Measurements from ENCODE around the gene IGSF3.
"Not testable (repeated sequence)": the region's sequence is repeated elsewhere in the genome, so short reads cannot be mapped to it uniquely, and the experiment has no call there.

IGSF3 gene

DNA sequence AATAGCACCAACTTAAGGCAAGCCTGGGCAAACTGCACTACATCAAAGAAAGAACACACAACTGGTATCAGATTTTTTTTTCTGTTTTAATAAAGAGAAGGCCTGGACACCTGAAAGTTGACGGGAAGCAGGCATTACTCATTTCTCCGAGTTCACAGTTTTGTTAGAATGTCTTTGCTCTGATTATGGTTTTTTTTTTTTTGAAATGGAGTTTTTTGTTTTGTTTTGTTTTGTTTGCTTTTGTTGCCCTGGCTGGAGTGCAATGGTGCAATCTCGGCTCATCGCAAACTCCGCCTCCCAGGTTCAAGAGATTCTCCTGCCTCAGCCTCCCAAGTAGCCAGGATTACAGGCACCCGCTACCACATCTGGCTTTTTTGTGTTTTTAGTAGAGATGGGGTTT is 9.7 kb downstream of the IGSF3 start:
- H3K9ac ChIP-seq (ENCODE audit: low read depth, low read length); H3K36me3 ChIP-seq (ENCODE audit: insufficient read depth, low read length); H3K27ac ChIP-seq (ENCODE audit: low read depth, low read length); H3K4me3 ChIP-seq (ENCODE audit: low read length); H3K9me3 ChIP-seq (ENCODE audit: insufficient read depth, low read depth, low read length); H3K4me1 ChIP-seq (ENCODE audit: insufficient read depth, low read length); H3K27me3 ChIP-seq (ENCODE audit: insufficient read depth, low read length): not testable (repeated sequence)
- WGBS: 96% methylated on average over 6 of the region's 6 CpGs

DNA sequence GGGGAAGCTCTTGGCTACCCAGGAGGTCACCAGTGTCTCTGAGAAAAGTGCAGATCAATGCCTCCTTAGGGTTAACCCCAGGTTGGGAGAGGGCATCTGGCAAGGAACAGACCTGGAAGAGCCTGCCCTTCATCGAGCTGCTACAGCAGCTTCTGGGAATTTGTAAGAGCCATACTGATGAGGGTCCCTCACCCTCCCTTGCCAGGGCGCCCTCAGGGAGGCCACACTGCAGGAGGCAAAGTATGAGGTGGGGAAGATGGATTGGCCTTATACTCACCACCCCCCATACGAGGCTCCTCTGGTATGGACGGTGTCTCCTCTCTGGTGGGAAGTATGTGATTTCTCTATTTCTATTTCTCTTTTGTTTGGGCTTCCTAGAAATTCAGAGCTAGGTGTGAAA is 13.2 kb downstream of the IGSF3 start:
- WGBS: 94% methylated on average over 1 of the region's 4 CpGs
- no peak overlapping the region for H3K9ac ChIP-seq (ENCODE audit: low read depth, low read length)

DNA sequence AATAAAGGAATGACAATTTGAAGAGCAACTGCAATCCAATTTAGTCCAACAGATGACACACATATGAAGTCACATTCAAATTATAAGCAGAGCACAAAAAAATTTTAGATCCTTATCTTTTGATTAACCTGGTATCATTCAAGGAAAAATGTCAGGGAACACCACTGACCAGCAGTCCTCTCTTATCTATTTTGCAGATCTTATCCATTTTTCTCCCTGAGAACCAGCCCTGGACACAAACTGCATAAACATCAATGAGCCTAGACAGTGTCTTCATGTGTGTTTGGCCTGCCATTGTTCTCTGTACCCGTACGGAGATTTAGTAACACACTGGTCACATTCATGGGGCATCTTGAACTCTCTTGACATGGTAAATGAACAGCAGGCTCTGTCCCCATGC is 14.9 kb downstream of the IGSF3 start:
- not testable (repeated sequence) for H3K4me3 ChIP-seq (ENCODE audit: low read length); H3K27me3 ChIP-seq (ENCODE audit: insufficient read depth, low read length); H3K4me1 ChIP-seq (ENCODE audit: insufficient read depth, low read length); H3K9me3 ChIP-seq (ENCODE audit: insufficient read depth, low read depth, low read length); H3K36me3 ChIP-seq (ENCODE audit: insufficient read depth, low read length); H3K9ac ChIP-seq (ENCODE audit: low read depth, low read length); H3K27ac ChIP-seq (ENCODE audit: low read depth, low read length)
- WGBS: 85% methylated on average over 2 of the region's 2 CpGs

More for the DNA sequence above, 13.2 kb downstream of the IGSF3 start:
- Histone ChIP-seq H3K4me3 (ENCODE audit: low read length) (no peak overlapping the region), H3K9me3 (ENCODE audit: insufficient read depth, low read depth, low read length) (no peaks in the 10 kb centered on the region), H3K27me3 (ENCODE audit: insufficient read depth, low read length) (no peaks in the 10 kb centered on the region), H3K36me3 (ENCODE audit: insufficient read depth, low read length) (no peaks in the 10 kb centered on the region), H3K27ac (ENCODE audit: low read depth, low read length) (no peak overlapping the region), H3K4me1 (ENCODE audit: insufficient read depth, low read length) (peaks cover 7% of the 10 kb centered on the region; the same call in 1 of the 2 replicates)

DNA sequence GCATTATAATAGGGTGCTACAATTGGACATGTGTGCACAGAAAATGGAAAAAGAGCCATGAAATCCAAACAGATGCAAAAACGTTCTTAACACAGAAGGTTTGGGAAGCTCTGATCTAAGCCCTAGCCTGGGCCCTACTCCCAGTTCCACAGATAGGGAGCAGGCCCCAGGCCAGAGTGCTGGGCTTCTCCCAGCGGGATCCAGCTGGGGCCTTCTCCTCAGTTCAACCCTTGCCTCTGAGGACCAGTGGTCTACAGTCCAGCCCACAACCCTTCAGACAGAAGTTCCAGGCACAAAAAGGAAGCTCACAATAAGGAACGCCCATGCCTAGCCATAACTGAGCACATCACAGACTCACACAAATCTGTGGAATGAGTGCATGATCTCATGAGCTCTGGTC is 16.8 kb downstream of the IGSF3 start:
- H3K9me3 ChIP-seq (ENCODE audit: insufficient read depth, low read depth, low read length); H3K27ac ChIP-seq (ENCODE audit: low read depth, low read length); H3K9ac ChIP-seq (ENCODE audit: low read depth, low read length); H3K27me3 ChIP-seq (ENCODE audit: insufficient read depth, low read length); H3K36me3 ChIP-seq (ENCODE audit: insufficient read depth, low read length); H3K4me3 ChIP-seq (ENCODE audit: low read length): not testable (repeated sequence)
- 97% methylated on average over 2 of the region's 3 CpGs for WGBS
- peaks cover 16% of the 10 kb centered on the region for H3K4me1 ChIP-seq (ENCODE audit: insufficient read depth, low read length)

DNA sequence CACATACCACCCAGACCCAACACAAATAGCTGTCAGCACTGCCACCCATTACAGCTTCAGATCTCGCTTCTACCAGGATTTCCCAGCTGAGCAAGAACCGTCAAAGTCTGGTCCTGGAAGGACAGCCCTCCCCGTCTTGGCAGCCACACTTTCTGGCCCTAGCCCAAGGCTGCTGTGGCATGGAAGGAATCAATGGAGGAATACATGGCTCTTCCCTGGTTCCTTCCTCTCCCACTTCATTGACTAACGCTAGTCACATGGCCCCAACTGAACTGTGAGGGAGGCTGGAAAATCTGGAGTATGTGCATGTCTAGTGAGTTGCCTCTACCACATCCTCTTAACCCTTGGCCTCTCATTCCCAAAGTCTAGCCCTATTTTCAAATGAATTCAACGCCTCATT is 18.5 kb downstream of the IGSF3 start:
- H3K36me3 ChIP-seq (ENCODE audit: insufficient read depth, low read length); H3K9me3 ChIP-seq (ENCODE audit: insufficient read depth, low read depth, low read length); H3K4me3 ChIP-seq (ENCODE audit: low read length); H3K27me3 ChIP-seq (ENCODE audit: insufficient read depth, low read length); H3K27ac ChIP-seq (ENCODE audit: low read depth, low read length); H3K9ac ChIP-seq (ENCODE audit: low read depth, low read length): not testable (repeated sequence)
- H3K4me1 ChIP-seq (ENCODE audit: insufficient read depth, low read length): peaks cover 16% of the 10 kb centered on the region
- 95% methylated on average over 4 of the region's 5 CpGs for WGBS

DNA sequence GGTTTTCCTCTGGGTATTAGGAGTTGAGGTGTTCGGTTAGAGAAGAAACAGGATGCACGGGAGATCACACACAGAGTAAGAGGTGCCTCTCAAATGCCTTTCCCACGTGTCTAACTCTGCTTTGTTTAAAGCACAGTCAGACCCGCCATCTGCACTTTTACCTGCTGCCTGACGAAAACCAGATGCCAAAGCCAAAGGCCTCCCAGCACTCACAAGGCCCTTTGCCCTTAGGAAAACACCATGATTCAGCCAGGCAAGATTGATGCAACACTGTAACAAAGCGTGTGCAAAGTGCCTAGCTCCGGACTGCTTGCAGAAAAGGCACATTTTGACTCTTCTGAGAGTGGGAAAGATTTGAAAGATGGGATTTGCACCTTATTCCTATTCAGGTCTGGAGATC is 19.2 kb downstream of the IGSF3 start:
- H3K27ac ChIP-seq (ENCODE audit: low read depth, low read length); H3K9me3 ChIP-seq (ENCODE audit: insufficient read depth, low read depth, low read length); H3K36me3 ChIP-seq (ENCODE audit: insufficient read depth, low read length); H3K9ac ChIP-seq (ENCODE audit: low read depth, low read length); H3K4me3 ChIP-seq (ENCODE audit: low read length); H3K27me3 ChIP-seq (ENCODE audit: insufficient read depth, low read length): not testable (repeated sequence)
- WGBS: 87% methylated on average over 7 of the region's 7 CpGs
- H3K4me1 ChIP-seq (ENCODE audit: insufficient read depth, low read length): peaks cover 18% of the 10 kb centered on the region

DNA sequence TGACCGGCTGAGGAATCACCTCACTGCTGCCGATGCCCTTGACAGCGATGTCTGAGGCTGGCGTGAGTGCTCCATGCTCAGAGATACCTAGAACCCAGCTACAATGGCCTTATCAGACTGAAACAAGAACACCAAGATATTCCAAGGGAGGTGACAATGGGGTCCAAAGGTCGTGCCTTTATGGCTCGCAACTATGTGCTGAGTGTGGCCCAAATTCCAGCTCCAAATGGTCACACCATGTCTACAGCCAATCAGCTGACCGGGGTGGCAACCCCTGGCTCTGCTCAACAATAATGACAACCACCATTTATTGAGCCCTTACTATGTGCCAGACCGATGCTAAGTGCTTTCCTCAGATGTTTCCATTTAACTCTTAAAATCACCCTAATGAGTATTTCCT is 20.3 kb downstream of the IGSF3 start:
- H3K9me3 ChIP-seq (ENCODE audit: insufficient read depth, low read depth, low read length): not testable (repeated sequence)
- WGBS: 90% methylated on average over 8 of the region's 8 CpGs

DNA sequence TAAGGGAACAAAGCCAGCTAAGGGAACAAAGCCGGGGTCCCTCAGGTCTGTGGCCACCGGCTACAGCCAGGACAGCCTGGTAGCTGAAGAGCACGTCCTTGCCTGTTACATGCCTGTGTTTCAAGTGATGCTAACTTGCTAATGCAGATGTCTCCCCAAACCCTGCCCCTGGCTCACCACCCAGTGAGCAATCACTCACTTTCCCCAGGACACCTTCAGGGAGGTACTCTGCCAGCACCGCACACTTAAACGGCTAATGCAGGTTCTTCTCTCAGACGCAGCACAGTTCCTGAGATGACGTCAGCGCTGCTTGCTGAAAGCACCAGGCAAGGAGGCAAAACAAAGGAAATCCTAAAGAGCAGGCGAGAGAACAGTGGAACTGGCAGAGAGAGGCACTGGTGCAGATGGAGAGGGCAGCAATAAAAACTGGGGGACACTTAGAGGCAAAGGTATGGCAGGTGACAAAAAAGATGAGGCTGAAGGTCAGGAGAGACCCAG is 20.8 kb downstream of the IGSF3 start:
- WGBS: 29% methylated on average over 9 of the region's 9 CpGs
- Histone ChIP-seq H3K4me3 (ENCODE audit: low read length) (peak overlapping the region; percentile 24; the same call in 1 of the 2 replicates), H3K4me1 (ENCODE audit: insufficient read depth, low read length) (peaks cover 22% of the 10 kb centered on the region; the same call in 1 of the 2 replicates), H3K9ac (ENCODE audit: low read depth, low read length) (peak overlapping the region; percentile 53; the same call in 1 of the 2 replicates)
- not testable (repeated sequence) for H3K36me3 ChIP-seq (ENCODE audit: insufficient read depth, low read length); H3K27ac ChIP-seq (ENCODE audit: low read depth, low read length); H3K27me3 ChIP-seq (ENCODE audit: insufficient read depth, low read length); H3K9me3 ChIP-seq (ENCODE audit: insufficient read depth, low read depth, low read length)

More for the DNA sequence above, 20.3 kb downstream of the IGSF3 start:
- H3K9ac ChIP-seq (ENCODE audit: low read depth, low read length); H3K27ac ChIP-seq (ENCODE audit: low read depth, low read length); H3K4me3 ChIP-seq (ENCODE audit: low read length); H3K27me3 ChIP-seq (ENCODE audit: insufficient read depth, low read length); H3K36me3 ChIP-seq (ENCODE audit: insufficient read depth, low read length): not testable (repeated sequence)
- peaks cover 21% of the 10 kb centered on the region; the same call in 1 of the 2 replicates for H3K4me1 ChIP-seq (ENCODE audit: insufficient read depth, low read length)

DNA sequence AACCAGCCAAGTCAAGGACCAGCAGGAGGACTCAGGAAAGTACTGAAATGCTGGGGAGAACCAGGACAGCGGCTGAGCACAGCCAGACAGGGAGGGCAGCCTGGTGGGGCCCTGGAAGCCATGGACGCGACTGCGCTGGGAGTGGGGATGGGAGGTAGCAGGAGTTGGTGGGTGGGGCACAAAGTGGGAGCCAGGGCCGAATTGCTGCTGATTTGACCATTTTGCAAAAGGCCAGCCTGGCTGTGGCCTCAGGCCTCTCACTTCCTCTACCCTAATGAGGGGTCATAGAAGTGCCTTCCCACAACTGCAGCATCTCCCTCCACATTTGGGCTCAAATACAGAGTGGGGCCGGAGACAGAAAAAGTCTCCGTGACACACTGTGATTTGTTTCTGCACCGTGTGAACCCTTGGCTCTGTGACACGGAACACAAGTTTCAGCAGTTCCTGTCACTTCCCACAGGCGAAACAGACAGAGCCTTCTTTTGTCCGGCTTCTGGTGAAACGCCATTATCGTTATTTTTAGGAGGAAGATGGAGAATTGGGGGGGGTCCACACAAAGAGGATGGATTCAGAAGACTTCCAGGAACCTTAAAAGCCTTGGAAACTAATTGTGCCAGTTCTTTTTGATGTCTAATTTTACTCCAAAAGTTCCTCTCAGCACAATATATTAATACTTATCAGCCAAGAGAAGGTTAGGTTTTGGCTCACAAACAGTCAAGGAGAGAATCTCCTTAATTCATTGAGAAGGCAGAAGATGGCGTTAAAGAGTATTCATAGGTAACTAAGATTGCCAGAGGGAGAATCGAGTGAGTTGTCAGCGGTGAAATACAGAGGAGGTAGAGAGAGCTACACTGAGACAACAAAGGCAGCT is 21.5 kb downstream of the IGSF3 start:
- peaks cover 25% of the 10 kb centered on the region; the same call in 1 of the 2 replicates for H3K4me1 ChIP-seq (ENCODE audit: insufficient read depth, low read length)
- not testable (repeated sequence) for H3K9me3 ChIP-seq (ENCODE audit: insufficient read depth, low read depth, low read length); H3K27me3 ChIP-seq (ENCODE audit: insufficient read depth, low read length); H3K27ac ChIP-seq (ENCODE audit: low read depth, low read length); H3K36me3 ChIP-seq (ENCODE audit: insufficient read depth, low read length); H3K9ac ChIP-seq (ENCODE audit: low read depth, low read length)
- WGBS: 78% methylated on average over 15 of the region's 16 CpGs
- H3K4me3 ChIP-seq (ENCODE audit: low read length): peak overlapping the region; percentile 24; the same call in 1 of the 2 replicates

DNA sequence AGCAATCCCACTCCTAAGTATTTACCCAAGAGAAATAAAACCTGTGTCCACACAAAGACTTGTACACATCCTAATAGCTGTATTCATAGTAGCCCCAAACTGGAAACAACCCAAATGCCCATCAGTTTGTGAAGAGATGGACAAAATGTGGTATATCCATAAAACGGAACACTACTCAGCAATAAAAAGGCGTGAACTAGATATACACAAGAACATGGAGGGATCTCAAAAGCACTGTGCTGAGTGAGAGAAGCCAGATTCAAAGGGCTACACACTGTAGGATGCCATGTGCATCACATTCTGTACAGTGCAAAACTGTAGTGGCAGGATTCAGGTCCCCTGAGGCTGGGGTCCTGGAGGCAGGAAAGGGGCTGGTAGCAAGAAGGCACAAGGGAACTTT is 22.5 kb downstream of the IGSF3 start:
- not testable (repeated sequence) for H3K9me3 ChIP-seq (ENCODE audit: insufficient read depth, low read depth, low read length); H3K36me3 ChIP-seq (ENCODE audit: insufficient read depth, low read length); H3K27ac ChIP-seq (ENCODE audit: low read depth, low read length); H3K9ac ChIP-seq (ENCODE audit: low read depth, low read length); H3K27me3 ChIP-seq (ENCODE audit: insufficient read depth, low read length); H3K4me3 ChIP-seq (ENCODE audit: low read length)
- 100% methylated on average over 1 of the region's 2 CpGs for WGBS
- peaks cover 25% of the 10 kb centered on the region; the same call in 1 of the 2 replicates for H3K4me1 ChIP-seq (ENCODE audit: insufficient read depth, low read length)

DNA sequence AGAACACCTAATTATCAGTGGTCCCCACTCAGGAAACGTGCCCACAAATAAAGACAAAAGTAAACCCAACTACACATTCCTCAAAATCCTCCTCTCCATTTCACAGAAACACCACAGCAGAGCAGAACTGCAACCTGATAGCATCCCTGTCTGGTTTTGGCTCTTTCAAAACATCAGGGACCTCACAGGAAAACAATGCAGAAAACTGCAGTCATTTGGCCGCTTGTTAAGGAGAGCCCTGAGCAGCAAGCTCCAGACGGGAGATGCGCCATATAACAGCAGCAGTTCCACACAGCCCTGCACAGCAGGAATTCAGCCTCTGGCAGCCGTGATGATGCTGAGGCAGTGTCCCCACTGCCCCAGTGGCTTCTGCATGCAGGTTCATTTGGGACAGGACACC is 23.4 kb downstream of the IGSF3 start:
- H3K36me3 ChIP-seq (ENCODE audit: insufficient read depth, low read length); H3K27ac ChIP-seq (ENCODE audit: low read depth, low read length); H3K9ac ChIP-seq (ENCODE audit: low read depth, low read length); H3K27me3 ChIP-seq (ENCODE audit: insufficient read depth, low read length); H3K4me3 ChIP-seq (ENCODE audit: low read length); H3K9me3 ChIP-seq (ENCODE audit: insufficient read depth, low read depth, low read length): not testable (repeated sequence)
- WGBS: 85% methylated on average over 5 of the region's 5 CpGs
- peaks cover 25% of the 10 kb centered on the region; the same call in 1 of the 2 replicates for H3K4me1 ChIP-seq (ENCODE audit: insufficient read depth, low read length)
